GM12801 (cell line): Measurements from ENCODE around the gene CPA1.

Source experiments
- TF ChIP-seq, protein P1 (sequence below): IDR thresholded peaks from one replicate; pipeline ENCODE4 v1.5.1; 2011; ENCODE audit warnings: control low read depth; ENCODE audit not compliant: insufficient read length; ENCODE audit errors: extremely low read depth

The CPA1 gene

GRCh38 chr7:130393841-130394411 lies 13.6 kb downstream of the CPA1 start:
- TF ChIP-seq, protein P1, sequence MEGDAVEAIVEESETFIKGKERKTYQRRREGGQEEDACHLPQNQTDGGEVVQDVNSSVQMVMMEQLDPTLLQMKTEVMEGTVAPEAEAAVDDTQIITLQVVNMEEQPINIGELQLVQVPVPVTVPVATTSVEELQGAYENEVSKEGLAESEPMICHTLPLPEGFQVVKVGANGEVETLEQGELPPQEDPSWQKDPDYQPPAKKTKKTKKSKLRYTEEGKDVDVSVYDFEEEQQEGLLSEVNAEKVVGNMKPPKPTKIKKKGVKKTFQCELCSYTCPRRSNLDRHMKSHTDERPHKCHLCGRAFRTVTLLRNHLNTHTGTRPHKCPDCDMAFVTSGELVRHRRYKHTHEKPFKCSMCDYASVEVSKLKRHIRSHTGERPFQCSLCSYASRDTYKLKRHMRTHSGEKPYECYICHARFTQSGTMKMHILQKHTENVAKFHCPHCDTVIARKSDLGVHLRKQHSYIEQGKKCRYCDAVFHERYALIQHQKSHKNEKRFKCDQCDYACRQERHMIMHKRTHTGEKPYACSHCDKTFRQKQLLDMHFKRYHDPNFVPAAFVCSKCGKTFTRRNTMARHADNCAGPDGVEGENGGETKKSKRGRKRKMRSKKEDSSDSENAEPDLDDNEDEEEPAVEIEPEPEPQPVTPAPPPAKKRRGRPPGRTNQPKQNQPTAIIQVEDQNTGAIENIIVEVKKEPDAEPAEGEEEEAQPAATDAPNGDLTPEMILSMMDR, result no peak

- TF ChIP-seq, protein P1, result no peak
Measured at GRCh38 chr7:130394421-130395195, 14.3 kb downstream of the CPA1 start.

DNA sequence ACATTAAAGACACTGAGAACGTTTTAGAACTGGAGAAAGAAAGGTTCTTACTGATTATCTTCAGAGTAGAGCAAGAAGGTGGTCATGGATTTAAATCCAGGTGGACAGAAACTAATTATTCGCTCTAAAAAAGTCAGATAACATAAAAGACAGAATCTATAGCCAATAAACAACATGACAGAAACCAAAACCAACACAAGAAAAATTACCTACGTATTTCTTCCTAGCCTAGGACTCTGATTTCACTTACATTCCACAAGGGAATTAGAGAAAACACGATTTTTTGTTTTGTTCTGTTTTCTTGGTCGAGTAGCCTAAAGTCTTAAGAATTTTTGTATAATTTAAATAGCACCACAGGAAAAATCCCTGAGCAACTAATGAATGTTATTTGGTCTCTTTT lies 15.1 kb downstream of the CPA1 start:
- TF ChIP-seq, protein P1, result no peak

DNA sequence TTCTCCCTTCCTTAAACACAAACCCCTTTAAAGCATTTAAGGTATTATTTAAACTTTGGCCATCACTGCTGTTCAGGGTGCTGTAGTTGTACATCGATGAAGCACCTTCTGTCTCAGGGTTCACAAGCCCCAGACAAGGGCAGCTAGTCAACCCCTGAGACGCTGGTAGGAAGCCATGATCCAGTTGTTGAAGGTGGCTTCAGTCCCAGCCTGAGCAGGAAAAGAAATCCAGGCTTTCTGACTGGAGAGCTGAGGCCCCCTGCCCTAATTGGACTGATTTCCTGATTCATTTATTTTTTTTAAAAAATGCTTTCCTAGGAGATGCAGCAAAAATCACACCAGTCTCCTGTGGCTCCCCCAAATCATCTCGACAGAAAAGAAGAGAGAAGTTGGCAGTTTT lies 15.8 kb downstream of the CPA1 start:
- TF ChIP-seq, protein P1, result no peak

DNA sequence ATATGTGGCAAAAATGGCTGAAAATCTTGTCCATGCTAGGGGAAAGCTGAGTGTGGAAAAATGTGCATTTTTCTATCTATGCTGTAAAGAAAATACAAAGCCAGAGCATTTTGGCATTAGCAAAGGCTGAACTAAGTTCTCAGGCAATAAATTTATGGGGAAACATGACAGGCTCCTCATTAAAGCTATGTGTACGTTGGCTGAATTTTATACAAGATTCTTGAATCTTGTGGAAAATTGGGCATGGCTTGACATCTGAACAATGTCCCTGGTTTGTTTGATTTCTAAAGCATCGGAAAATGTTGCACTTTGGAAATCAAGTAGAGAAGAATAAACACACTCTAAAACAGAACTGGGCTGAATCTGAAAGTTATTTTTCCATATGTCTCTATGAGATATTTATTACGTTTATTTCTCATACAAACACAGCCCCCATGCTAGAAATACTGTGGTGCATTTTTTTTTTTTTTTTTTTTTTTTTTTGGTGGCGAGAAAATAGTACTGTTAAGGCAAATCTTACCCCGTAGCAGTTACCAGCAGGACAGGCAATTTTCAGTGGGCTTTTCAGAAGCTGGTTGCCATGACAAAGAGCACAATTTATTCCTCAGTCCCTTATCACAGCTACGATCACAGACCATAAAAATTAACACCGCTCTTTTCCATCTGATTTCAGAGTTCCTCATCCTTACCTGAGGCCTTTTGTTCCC lies 16.9 kb downstream of the CPA1 start:
- TF ChIP-seq, protein P1, result no peak

GRCh38 chr7:130397758-130398073 lies 17.4 kb downstream of the CPA1 start:
- TF ChIP-seq, protein P1, result no peak

DNA sequence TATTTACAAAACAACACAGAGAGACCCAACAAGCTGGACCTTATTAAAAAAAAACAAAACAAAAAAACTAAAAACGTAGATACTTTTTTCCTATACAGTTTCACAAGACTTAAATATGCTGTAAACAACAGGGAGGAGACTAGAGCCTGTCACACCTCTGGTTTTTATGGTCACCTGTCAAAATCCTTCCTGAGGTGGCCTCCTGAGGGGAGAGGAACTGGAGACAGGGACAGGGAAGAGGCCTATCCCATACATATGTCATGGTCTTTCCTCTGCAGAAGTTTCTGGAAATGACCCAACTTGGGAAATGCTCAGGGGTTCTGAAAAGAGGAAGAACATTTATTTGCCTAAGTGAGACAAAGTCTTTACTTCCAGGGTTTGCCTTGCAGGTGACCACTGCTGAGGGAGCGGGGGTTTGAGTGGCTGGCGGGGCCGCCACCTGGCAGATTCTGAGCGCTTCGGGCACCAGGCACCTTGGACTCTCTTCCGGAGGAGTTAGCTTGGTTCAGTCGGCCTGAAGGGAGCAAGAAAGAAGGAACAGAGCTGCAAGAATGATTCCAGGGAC lies 18.3 kb downstream of the CPA1 start:
- TF ChIP-seq, protein P1, result no peak
